ENCODE measurements around the gene PHACTR1. TPM values are rescaled to one million over a fixed set of nuclear protein-coding genes. Genes with fewer than 3 reads are reported as not detected.

Gene PHACTR1
- total RNA-seq, 1 donor from 2014 or later = 8.5 TPM

DNA sequence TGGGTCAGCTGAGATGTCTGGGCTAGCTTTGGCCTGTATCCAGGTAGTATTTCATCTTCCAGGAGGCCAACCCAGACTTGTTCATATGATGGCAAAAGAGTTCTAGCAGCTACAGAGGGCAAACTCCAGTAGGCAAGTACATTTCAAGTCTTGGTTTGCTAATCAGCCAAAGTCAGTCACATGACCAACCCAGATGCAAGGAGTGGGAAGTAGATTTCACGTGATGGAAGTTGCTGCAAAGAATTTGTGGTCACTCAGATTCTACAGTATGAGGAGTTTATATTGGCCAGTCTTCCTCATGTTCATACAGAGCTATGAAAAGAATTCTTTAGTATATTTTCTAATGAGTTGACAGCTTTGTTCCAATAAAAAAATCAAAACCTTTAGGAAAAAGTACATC is 101.8 kb downstream of the PHACTR1 start:
- no peak overlapping the region for H3K4me3 Mint-ChIP-seq (ENCODE audit: unreplicated experiment)
- Histone ChIP-seq H3K4me3 (ENCODE audit: insufficient read depth, low read depth, low read length) (no peak overlapping the region), H3K9me3 (ENCODE audit: insufficient read depth, low read depth, low read length) (no peaks in the 10 kb centered on the region), H3K27me3 (ENCODE audit: insufficient read depth, low read length) (no peaks in the 10 kb centered on the region), H4K20me1 (ENCODE audit: insufficient read depth, low read length) (no peaks in the 10 kb centered on the region), H2AFZ (ENCODE audit: low read depth, low read length) (no peak overlapping the region), H3K79me2 (ENCODE audit: insufficient read depth, low read length) (no peaks in the 10 kb centered on the region), H3K27ac (ENCODE audit: low read depth, low read length) (no peak overlapping the region), H3K36me3 (ENCODE audit: insufficient read depth, low read length) (no peaks in the 10 kb centered on the region), H3K4me2 (ENCODE audit: low read length) (no peak overlapping the region), H3K9ac (ENCODE audit: low read length) (no peak overlapping the region), H3K4me1 (ENCODE audit: insufficient read depth, low read length) (no peaks in the 10 kb centered on the region)
- TF ChIP-seq EZH2 (IDR thresholded peaks at IDR 0.05; ENCODE audit: insufficient read depth, low read length) = no peak
- TF ChIP-seq, protein P1, sequence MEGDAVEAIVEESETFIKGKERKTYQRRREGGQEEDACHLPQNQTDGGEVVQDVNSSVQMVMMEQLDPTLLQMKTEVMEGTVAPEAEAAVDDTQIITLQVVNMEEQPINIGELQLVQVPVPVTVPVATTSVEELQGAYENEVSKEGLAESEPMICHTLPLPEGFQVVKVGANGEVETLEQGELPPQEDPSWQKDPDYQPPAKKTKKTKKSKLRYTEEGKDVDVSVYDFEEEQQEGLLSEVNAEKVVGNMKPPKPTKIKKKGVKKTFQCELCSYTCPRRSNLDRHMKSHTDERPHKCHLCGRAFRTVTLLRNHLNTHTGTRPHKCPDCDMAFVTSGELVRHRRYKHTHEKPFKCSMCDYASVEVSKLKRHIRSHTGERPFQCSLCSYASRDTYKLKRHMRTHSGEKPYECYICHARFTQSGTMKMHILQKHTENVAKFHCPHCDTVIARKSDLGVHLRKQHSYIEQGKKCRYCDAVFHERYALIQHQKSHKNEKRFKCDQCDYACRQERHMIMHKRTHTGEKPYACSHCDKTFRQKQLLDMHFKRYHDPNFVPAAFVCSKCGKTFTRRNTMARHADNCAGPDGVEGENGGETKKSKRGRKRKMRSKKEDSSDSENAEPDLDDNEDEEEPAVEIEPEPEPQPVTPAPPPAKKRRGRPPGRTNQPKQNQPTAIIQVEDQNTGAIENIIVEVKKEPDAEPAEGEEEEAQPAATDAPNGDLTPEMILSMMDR (IDR thresholded peaks at IDR 0.05; ENCODE audit: insufficient read depth, low read depth, low read length) = no peak
- H3K4me1 Mint-ChIP-seq (ENCODE audit: low read depth, unreplicated experiment) = peaks cover 5% of the 10 kb centered on the region
- H3K9me3 Mint-ChIP-seq (ENCODE audit: unreplicated experiment) = no peaks in the 10 kb centered on the region
- H3K36me3 Mint-ChIP-seq (ENCODE audit: low read depth, unreplicated experiment) = no peaks in the 10 kb centered on the region
- peak overlapping the region; percentile 77 for H3K27ac Mint-ChIP-seq (ENCODE audit: unreplicated experiment)
- DNase-seq (ENCODE audit: low read depth) (peak; percentile 66), FAIRE-seq (no peak)
- no peaks in the 10 kb centered on the region for H3K27me3 Mint-ChIP-seq (ENCODE audit: low read depth, unreplicated experiment)

DNA sequence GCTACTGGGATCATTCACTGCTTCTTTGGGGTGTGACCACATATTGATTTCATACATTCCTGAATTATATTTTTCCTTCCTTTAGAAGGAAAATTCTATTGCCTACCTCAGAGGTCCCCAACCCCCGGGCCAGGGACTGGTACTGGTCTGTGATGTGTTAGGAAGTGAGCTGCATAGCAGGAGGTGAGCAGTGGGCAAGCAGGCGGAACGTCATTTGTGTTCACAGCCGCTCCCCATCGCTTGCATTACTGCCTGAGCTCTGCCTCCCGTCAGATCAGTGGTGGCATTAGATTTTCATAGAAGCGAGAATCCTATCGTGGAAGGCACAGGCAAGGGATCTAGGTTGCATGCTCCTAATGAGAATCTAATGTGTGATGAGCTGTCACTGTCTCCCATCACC is 107.3 kb downstream of the PHACTR1 start:
- Histone ChIP-seq H3K36me3 (ENCODE audit: insufficient read depth, low read length) (no peaks in the 10 kb centered on the region), H3K9ac (ENCODE audit: low read length) (no peak overlapping the region), H3K27me3 (ENCODE audit: insufficient read depth, low read length) (no peaks in the 10 kb centered on the region), H3K4me1 (ENCODE audit: insufficient read depth, low read length) (no peaks in the 10 kb centered on the region), H4K20me1 (ENCODE audit: insufficient read depth, low read length) (no peaks in the 10 kb centered on the region), H3K9me3 (ENCODE audit: insufficient read depth, low read depth, low read length) (no peaks in the 10 kb centered on the region), H3K27ac (ENCODE audit: low read depth, low read length) (no peak overlapping the region), H3K4me3 (ENCODE audit: insufficient read depth, low read depth, low read length) (no peak overlapping the region), H2AFZ (ENCODE audit: low read depth, low read length) (no peak overlapping the region), H3K79me2 (ENCODE audit: insufficient read depth, low read length) (no peaks in the 10 kb centered on the region), H3K4me2 (ENCODE audit: low read length) (no peak overlapping the region)
- no peaks in the 10 kb centered on the region for H3K4me1 Mint-ChIP-seq (ENCODE audit: low read depth, unreplicated experiment)
- FAIRE-seq = no peak
- H3K9me3 Mint-ChIP-seq (ENCODE audit: unreplicated experiment) = no peaks in the 10 kb centered on the region
- no peak for DNase-seq (ENCODE audit: low read depth)
- H3K4me3 Mint-ChIP-seq (ENCODE audit: unreplicated experiment) = no peak overlapping the region
- H3K36me3 Mint-ChIP-seq (ENCODE audit: low read depth, unreplicated experiment) = no peaks in the 10 kb centered on the region
- peaks cover 2% of the 10 kb centered on the region for H3K27me3 Mint-ChIP-seq (ENCODE audit: low read depth, unreplicated experiment)
- TF ChIP-seq EZH2 (IDR thresholded peaks at IDR 0.05; ENCODE audit: insufficient read depth, low read length) = no peak
- TF ChIP-seq, protein P1 (IDR thresholded peaks at IDR 0.05; ENCODE audit: insufficient read depth, low read depth, low read length) = no peak
- H3K27ac Mint-ChIP-seq (ENCODE audit: unreplicated experiment) = no peak overlapping the region

DNA sequence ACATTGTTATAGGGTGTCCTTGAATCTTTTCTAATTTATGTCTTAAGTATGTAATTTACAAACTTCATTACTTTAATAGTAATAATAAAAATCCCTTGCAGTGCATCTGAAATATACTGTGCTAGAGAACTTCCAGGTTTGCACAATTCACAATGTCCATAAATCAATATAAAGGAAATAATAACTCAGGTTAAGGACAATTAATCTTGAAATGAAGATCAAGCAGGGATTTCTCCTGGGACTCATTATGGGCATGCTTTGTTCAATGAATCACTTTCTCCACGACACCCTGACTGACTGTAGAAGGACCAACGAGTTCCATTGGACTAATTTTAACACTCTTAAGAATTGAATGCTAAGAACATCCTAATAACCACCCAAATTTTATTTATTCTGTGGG is 110.0 kb downstream of the PHACTR1 start:
- no peak for FAIRE-seq
- H3K27ac ChIP-seq (ENCODE audit: low read depth, low read length) = no peak overlapping the region
- no peaks in the 10 kb centered on the region for H3K4me1 Mint-ChIP-seq (ENCODE audit: low read depth, unreplicated experiment)
- no peaks in the 10 kb centered on the region for H3K9me3 ChIP-seq (ENCODE audit: insufficient read depth, low read depth, low read length)
- no peak overlapping the region for H3K27ac Mint-ChIP-seq (ENCODE audit: unreplicated experiment)
- no peak overlapping the region for H3K4me3 Mint-ChIP-seq (ENCODE audit: unreplicated experiment)
- H3K79me2 ChIP-seq (ENCODE audit: insufficient read depth, low read length) = no peaks in the 10 kb centered on the region
- H3K27me3 Mint-ChIP-seq (ENCODE audit: low read depth, unreplicated experiment) = peaks cover 2% of the 10 kb centered on the region
- H3K4me3 ChIP-seq (ENCODE audit: insufficient read depth, low read depth, low read length) = no peak overlapping the region
- H3K27me3 ChIP-seq (ENCODE audit: insufficient read depth, low read length) = no peaks in the 10 kb centered on the region
- DNase-seq (ENCODE audit: low read depth) = no peak
- H3K4me1 ChIP-seq (ENCODE audit: insufficient read depth, low read length) = no peaks in the 10 kb centered on the region
- H2AFZ ChIP-seq (ENCODE audit: low read depth, low read length) = no peak overlapping the region
- no peaks in the 10 kb centered on the region for H4K20me1 ChIP-seq (ENCODE audit: insufficient read depth, low read length)
- H3K4me2 ChIP-seq (ENCODE audit: low read length) = no peak overlapping the region
- H3K36me3 ChIP-seq (ENCODE audit: insufficient read depth, low read length) = no peaks in the 10 kb centered on the region
- no peaks in the 10 kb centered on the region for H3K36me3 Mint-ChIP-seq (ENCODE audit: low read depth, unreplicated experiment)
- no peak for TF ChIP-seq EZH2 (IDR thresholded peaks at IDR 0.05; ENCODE audit: insufficient read depth, low read length)
- TF ChIP-seq, protein P1 (IDR thresholded peaks at IDR 0.05; ENCODE audit: insufficient read depth, low read depth, low read length) = no peak
- H3K9me3 Mint-ChIP-seq (ENCODE audit: unreplicated experiment) = no peaks in the 10 kb centered on the region
- no peak overlapping the region for H3K9ac ChIP-seq (ENCODE audit: low read length)

All from astrocyte (in vitro differentiated cells and primary cell).